GM18858 (cell line): Measurements from ENCODE around the gene D2HGDH.
"Not testable (repeated sequence)": the region's sequence is repeated elsewhere in the genome, so short reads cannot be mapped to it uniquely, and the experiment has no call there.

Experiments
- ATAC-seq: cut with Tn5 transposase; IDR thresholded peaks from one replicate; pipeline ENCODE4 v1.9.1; 2021; ENCODE audit not compliant: unreplicated experiment

The D2HGDH gene

GRCh38 chr2:241806217-241806616 lies 71.8 kb downstream of the D2HGDH start:
- ATAC-seq = not testable (repeated sequence)

GRCh38 chr2:241808051-241808720 lies 73.8 kb downstream of the D2HGDH start:
- no peak for ATAC-seq

GRCh38 chr2:241808721-241809382 lies 74.4 kb downstream of the D2HGDH start, which contains the start of gene NEU4:
TSS of gene NEU4 (plus strand) at chr2:241809193. CDS start at chr2:241814485, 5,292 bp downstream.
- ATAC-seq = no peak

- no peak for ATAC-seq
These were observed 75.2 kb downstream of the D2HGDH start for GRCh38 chr2:241809383-241810306.

GRCh38 chr2:241810307-241811200 lies 76.1 kb downstream of the D2HGDH start:
- no peak for ATAC-seq

GRCh38 chr2:241811201-241811951 lies 76.9 kb downstream of the D2HGDH start:
- no peak for ATAC-seq

GRCh38 chr2:241811952-241812729 lies 77.7 kb downstream of the D2HGDH start:
- no peak for ATAC-seq

GRCh38 chr2:241812730-241813643 lies 78.6 kb downstream of the D2HGDH start:
- no peak for ATAC-seq

GRCh38 chr2:241813644-241814392 lies 79.4 kb downstream of the D2HGDH start:
- ATAC-seq = no peak

- ATAC-seq = no peak
These were observed 79.9 kb downstream of the D2HGDH start for GRCh38 chr2:241814393-241814642.

GRCh38 chr2:241814643-241815476 lies 80.4 kb downstream of the D2HGDH start:
- ATAC-seq = no peak

GRCh38 chr2:241815477-241816430 lies 81.3 kb downstream of the D2HGDH start:
- no peak for ATAC-seq

GRCh38 chr2:241816431-241817121 lies 82.1 kb downstream of the D2HGDH start:
- ATAC-seq = no peak

- ATAC-seq = no peak
These were observed 82.8 kb downstream of the D2HGDH start for GRCh38 chr2:241817126-241817820.
